LNCAP (cell line): Measurements from ENCODE around the gene SPANXA1.
"Not testable (repeated sequence)": the region's sequence is repeated elsewhere in the genome, so short reads cannot be mapped to it uniquely, and the experiment has no call there.

Experiments used
- CTCF ChIP-seq: fragments of 450-650 bp; IDR thresholded peaks from 2 replicates; pipeline ENCODE4 v1.5.1; 2017; ENCODE audit warnings: mild to moderate bottlenecking

SPANXA1 gene, protein sequence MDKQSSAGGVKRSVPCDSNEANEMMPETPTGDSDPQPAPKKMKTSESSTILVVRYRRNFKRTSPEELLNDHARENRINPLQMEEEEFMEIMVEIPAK

DNA sequence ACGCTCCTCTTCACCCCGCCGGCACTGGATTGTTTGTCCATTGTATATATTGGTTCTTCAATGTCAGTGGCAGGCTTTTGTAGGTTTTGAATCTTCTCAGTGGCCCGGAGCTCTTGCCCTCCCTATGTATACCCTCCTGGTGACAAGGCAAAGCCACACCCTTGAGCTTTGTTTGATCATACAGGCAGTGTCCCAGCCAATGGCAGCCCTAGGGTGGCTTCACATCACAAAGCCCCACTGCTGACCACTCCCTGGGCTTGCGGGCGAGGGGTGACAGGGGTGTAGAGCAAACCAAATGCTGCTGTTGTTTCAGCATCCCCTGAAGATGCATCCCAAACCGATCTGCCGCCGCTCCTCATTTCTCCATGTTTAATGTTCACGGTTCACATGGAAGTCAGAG, at the start of gene SPANXA1:
Gene SPANXA1, minus strand, starts transcription at position 101 of the 400 bp plus-strand sequence. Its CDS starts 60 bp downstream, at position 41.
- not testable (repeated sequence) for TF ChIP-seq CTCF

- TF ChIP-seq CTCF = no peak
These were observed 47.6 kb upstream of the SPANXA1 start for GRCh38 chrX:141632124-141632523.

DNA sequence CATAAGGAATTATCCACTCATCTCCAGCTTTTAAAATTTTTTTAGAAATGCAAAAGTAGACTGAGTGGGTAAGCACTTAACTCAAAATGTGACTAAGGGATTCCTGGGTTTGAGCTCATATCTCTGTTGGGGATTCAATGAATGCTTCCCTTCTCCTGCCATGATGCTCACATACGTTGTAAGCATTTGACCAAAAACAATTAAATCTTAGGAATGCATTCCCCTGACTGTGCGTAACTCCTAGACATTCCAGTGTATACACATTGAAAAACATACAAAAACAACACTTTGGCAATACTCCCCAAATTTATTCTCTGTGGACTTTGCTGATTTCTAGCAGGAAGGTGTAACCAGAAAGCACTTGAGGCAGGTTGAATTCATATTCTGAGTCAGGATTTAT, 34.8 kb upstream of the SPANXA1 start:
- TF ChIP-seq CTCF = no peak

GRCh38 chrX:141609111-141609510, 24.6 kb upstream of the SPANXA1 start:
- no peak for TF ChIP-seq CTCF

- TF ChIP-seq CTCF = not testable (repeated sequence)
These were observed 4.9 kb upstream of the SPANXA1 start, which contains the start of gene SPANXA2 for GRCh38 chrX:141589408-141589807. TSS of gene SPANXA2 (plus strand) at chrX:141589708. CDS start at chrX:141589768, 60 bp downstream.
